ENCODE measurements around the gene HBG1.

HBG1 gene

GRCh38 chr11:5227681-5228080 lies 22.0 kb downstream of the HBG1 start:
- no peak for DNase-seq (ENCODE audit: low read depth in 2 of 2)

GRCh38 chr11:5226732-5227310 lies 22.8 kb downstream of the HBG1 start, which contains the start of gene HBB:
HBB (minus strand) TSS chr11:5227071; CDS start chr11:5227021, 50 bp downstream.
- DNase-seq (ENCODE audit: low read depth in 2 of 2): no peak

- DNase-seq (ENCODE audit: low read depth in 2 of 2): no peak
Observed at GRCh38 chr11:5225480-5225871, 24.2 kb downstream of the HBG1 start.

GRCh38 chr11:5224538-5225479 lies 24.8 kb downstream of the HBG1 start:
- DNase-seq (ENCODE audit: low read depth in 2 of 2): no peak

- DNase-seq (ENCODE audit: low read depth in 2 of 2): no peak
Observed at GRCh38 chr11:5223686-5224085, 26.0 kb downstream of the HBG1 start.

- DNase-seq (ENCODE audit: low read depth in 2 of 2): no peak
Observed at GRCh38 chr11:5223146-5223545, 26.5 kb downstream of the HBG1 start.

GRCh38 chr11:5210376-5210885 lies 39.2 kb downstream of the HBG1 start:
- no peak for DNase-seq (ENCODE audit: low read depth in 2 of 2)

- no peak for DNase-seq (ENCODE audit: low read depth in 2 of 2)
Observed at GRCh38 chr11:5204787-5205186, 44.9 kb downstream of the HBG1 start.

- no peak for DNase-seq (ENCODE audit: low read depth in 2 of 2)
Observed at GRCh38 chr11:5203366-5203765, 46.3 kb downstream of the HBG1 start.

- no peak for DNase-seq (ENCODE audit: low read depth in 2 of 2)
Observed at GRCh38 chr11:5200582-5200981, 49.1 kb downstream of the HBG1 start, which contains the start of gene OR51V1. OR51V1 (minus strand) TSS chr11:5200682; CDS start chr11:5200682, 0 bp downstream.

GRCh38 chr11:5198285-5198684 lies 51.4 kb downstream of the HBG1 start:
- no peak for DNase-seq (ENCODE audit: low read depth in 2 of 2)

Measured in stimulated activated CD4-positive, alpha-beta T cell treated with anti-CD3 and anti-CD28 coated beads, Interleukin-1b, Interleukin-23, amount 100 ng/mL, for 4 hours (primary cell).